Stomach (tissue), 4 donors: ENCODE results near the gene PDHX.

Experiments
- CTCF ChIP-seq, 7 experiments: fragments of 450-650 bp in 4 of 7; fragments of 200-600 bp in 3 of 7; sonication (generic) in 3 of 7; IDR thresholded peaks; one replicate each; pipeline ENCODE4 v1.5.1; 2016 to 2019; ENCODE audit warnings: antibody characterized with exemption in 7 of 7, control low read depth in 2 of 7, mild to moderate bottlenecking in 1 of 7
- EP300 ChIP-seq: sonication (generic); formaldehyde crosslinking; IDR thresholded peaks from one replicate; pipeline ENCODE4 v1.6.1; 2017; ENCODE audit warnings: antibody characterized with exemption
- POLR2AphosphoS5 ChIP-seq, 3 donors: sonication (generic); formaldehyde crosslinking; IDR thresholded peaks; one replicate each; pipeline ENCODE4 v1.6.1; 2016; ENCODE audit warnings: antibody characterized with exemption in 3 of 3

GRCh38 chr11:34986883-34987520 lies 70.6 kb downstream of the PDHX start:
- TF ChIP-seq POLR2AphosphoS5 (IDR thresholded peaks at IDR 0.05), result no peak
- TF ChIP-seq CTCF (IDR thresholded peaks at IDR 0.05), result no peak
- no peak for TF ChIP-seq EP300
